ENCODE results near the gene LRRC74B.

LRRC74B gene

DNA sequence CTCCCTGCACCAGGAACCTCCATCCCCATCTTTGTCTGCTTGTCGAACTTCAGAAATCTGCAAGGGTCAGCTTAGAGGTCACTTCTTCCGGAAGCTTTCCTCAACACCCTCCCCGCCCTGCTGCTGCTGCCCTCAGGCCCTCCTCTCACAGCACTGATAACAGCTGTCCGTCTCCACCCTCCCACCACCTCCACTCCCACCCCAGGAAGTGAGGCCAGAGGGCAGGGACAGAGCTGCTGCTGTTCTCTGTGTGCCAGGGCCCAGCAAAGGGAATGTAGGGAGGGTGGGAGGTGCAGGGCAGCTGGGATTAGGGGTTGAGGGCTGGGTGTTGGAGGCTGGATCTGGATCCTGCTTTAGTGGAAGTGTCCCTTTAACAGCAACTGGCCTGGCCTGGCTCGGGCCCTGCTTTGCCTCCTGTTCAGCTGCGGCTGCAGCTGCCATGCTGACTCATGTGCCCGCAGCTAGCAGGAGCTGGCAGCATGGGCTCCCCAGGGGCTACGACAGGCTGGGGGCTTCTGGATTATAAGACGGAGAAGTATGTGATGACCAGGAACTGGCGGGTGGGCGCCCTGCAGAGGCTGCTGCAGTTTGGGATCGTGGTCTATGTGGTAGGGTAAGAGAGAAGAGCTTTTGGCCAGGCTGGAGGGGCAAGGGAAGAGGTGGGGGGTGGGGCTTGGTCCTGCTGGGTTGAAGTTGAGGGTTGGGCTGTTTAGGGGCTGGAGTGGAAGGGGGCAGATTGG is 30.9 kb upstream of the LRRC74B start, which contains the start of gene P2RX6:
Gene P2RX6 (plus strand): TSS at position 440 of the 740 bp plus-strand sequence. CDS start 10 bp downstream, at position 450.
- no peak for DNase-seq

DNA sequence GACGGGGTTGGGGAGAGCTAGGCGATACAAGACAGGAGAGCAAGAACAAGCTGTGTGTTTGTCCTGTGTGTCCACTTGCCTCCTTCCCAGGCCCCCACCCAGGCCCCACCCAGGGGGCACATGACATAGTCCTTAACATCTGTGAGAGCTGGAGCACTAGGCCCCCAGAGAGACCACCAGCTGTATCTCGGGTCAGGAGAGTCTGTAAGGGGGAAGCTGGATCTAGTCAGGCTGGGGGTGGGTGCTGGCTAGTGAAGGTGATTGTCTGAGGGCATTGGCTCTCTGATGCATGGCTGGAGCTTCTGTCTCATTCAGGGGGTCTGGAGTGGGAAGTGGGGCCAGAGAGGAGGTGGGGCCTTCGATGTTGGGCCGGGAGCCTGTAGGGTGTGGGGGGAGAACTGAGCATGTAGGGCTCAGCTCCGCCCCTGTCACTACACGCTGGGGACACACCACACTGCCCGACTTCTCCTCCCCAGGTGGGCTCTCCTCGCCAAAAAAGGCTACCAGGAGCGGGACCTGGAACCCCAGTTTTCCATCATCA is 30.2 kb upstream of the LRRC74B start:
- no peak for DNase-seq

DNA sequence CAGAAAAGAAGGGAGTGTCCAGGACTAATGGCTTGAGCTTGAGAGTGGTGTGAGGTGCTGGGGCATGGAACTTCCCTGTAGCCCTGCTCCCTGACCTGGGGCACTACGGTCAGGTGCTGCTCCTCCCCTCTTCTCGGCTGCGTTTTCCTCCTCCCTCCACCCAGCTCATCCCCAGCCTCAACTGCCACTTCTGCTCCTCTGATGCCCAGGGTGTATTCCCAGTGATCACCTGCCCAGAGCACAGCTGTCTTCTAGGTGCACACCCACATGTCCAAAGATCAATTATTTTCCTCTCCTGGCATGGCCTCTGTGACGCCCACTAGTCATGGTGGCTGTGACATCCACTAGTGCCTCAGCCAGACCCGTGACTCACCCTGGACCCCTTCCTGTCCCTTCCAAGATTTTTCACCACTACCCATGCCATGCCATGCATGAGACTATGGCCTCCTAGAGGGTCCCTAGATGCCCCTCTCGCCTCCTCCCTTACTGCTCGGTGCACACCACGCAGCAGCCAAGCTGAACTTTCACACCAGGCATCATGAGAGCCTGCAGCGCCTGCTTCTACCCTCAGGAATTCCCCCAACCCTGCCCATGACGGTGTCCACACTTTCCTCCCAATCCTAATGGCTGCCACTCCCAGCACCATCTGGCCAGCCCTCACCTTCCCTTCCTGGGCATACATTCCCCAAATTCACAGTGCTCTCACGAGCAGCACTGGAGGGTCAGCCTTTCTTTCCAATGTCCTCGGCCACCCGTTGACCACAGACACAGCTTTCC is 28.9 kb upstream of the LRRC74B start:
- DNase-seq, result no peak

DNA sequence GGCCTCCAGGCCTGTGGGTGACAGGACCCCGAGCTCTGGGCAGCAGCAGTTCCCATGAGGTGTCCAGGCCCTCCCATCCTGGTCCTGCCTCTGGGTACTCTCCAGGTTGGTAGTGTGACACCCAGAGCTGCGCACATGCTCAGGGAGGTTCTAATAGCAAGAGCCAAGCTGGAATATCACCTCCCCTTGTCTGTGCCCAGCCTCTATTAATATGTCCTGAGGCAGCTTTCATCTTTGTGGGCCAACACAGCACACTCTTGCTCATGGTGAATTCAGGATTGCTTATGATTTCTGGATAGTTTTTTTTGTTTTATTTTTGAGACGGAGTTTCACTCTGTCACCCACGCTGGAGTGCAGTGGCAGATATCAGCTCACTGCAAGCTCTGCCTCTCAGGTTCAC is 27.4 kb upstream of the LRRC74B start:
- DNase-seq, result no peak

DNA sequence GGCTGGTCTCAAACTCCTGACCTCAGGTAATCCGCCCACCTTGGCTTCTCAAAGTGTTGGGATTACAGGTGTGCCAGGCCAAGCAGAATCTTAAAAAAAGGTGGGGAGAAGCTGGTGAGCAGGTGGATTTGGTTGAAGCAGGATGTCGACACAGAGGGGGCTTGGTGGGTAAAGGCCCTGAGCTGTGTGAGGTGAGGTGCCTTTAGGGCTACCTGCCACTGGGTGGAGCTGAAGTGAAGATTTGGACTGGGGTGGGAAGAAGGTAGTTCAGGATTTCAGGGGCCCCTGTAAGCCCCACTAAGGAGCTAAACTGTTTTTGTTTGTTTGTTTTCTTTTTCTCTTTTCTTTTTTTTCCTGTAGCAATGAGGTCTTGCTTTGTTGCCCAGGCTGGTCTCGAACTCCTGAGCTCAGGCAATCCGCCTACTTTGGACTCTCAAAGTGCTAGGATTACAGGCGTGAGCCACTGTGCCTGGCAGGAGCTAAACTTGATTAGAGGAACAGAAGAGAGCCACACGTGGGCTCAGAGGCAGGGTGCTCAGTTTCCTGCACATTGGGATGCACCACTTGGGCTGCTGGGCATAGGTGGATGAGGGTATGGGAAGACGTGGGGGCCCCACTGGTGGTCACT is 24.8 kb upstream of the LRRC74B start:
- no peak for DNase-seq

DNA sequence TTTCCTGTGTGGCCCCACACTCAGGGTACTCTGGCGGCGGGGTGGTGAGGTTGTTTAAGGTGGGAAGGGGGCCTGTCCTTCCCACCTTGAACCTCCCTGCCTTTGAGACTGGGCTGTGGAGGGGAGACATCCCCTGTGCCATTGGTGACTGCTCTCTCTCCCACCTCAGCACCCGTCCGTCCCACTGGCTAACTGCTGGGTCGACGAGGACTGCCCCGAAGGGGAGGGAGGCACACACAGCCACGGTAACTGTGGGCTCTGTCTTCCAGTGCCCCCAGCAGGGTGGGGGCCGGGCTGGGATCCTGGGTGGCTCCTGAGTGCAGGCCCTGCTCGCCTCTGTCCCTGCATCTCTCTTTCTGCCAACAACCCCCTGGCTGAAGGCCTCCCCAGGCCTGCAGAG is 23.2 kb upstream of the LRRC74B start:
- no peak for DNase-seq

DNA sequence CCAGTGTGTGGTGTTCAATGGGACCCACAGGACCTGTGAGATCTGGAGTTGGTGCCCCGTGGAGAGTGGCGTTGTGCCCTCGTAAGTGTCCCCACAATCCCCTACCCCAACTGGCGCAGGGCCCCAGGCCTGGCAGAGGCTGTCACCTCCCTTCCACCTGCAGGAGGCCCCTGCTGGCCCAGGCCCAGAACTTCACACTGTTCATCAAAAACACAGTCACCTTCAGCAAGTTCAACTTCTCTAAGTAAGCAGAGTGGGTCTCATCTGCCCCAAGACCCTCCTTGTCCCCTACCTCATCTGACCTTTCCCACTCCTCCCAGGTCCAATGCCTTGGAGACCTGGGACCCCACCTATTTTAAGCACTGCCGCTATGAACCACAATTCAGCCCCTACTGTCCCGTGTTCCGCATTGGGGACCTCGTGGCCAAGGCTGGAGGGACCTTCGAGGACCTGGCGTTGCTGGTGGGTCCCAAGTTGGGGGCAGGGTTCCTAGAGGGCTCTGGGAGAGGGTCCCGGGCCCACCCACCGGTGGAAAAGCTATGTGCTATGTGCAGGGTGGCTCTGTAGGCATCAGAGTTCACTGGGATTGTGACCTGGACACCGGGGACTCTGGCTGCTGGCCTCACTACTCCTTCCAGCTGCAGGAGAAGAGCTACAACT is 22.7 kb upstream of the LRRC74B start:
- no peak for DNase-seq

DNA sequence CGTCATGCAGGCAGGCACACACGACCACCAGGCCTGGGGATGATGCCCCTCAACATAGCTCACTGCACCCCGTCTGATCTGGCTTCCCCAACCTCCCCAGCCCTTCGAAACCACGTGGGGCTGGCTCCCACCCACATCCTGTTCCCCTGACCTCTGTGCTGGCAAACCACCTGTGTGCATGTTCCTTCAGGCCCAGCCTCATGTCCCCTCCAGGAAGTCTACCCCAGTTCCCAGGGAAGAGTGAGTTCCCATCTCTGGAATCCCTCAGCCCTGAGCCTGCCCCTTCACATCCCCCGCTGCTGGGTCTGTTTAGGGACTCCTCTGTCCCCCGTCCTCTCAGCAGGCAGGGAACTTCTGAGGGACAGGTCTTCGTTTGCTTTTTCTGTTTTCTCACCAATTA is 20.5 kb upstream of the LRRC74B start:
- no peak for DNase-seq

DNA sequence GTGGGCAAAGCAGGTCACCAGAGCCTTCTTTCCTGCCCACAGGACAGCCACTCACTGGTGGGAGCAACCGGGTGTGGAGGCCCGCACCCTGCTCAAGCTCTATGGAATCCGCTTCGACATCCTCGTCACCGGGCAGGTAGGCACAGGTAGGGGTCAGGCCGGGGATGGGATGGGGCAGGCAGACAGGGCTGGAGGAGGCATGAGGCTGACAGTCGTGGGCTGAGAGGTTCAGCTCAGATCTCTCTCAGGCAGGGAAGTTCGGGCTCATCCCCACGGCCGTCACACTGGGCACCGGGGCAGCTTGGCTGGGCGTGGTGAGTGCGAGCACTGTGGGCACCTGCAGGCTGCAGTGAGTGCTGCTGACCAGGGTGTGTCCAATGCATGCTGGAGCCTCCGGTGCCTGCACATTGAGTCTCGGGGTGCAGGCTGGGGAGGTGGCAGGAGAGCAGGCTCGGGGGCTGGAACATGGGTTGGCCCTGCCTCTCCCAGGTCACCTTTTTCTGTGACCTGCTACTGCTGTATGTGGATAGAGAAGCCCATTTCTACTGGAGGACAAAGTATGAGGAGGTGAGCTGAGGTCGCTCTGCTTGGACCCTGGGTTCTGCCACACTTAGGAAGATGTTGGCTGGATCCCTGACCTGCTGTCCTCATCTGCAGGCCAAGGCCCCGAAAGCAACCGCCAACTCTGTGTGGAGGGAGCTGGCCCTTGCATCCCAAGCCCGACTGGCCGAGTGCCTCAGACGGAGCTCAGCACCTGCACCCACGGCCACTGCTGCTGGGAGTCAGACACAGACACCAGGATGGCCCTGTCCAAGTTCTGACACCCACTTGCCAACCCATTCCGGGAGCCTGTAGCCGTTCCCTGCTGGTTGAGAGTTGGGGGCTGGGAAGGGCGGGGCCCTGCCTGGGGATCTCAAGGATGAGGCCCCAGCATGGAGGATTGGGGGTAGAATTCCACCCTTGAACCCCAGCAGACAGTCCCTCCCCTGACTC is 19.7 kb upstream of the LRRC74B start:
- DNase-seq, result no peak

DNA sequence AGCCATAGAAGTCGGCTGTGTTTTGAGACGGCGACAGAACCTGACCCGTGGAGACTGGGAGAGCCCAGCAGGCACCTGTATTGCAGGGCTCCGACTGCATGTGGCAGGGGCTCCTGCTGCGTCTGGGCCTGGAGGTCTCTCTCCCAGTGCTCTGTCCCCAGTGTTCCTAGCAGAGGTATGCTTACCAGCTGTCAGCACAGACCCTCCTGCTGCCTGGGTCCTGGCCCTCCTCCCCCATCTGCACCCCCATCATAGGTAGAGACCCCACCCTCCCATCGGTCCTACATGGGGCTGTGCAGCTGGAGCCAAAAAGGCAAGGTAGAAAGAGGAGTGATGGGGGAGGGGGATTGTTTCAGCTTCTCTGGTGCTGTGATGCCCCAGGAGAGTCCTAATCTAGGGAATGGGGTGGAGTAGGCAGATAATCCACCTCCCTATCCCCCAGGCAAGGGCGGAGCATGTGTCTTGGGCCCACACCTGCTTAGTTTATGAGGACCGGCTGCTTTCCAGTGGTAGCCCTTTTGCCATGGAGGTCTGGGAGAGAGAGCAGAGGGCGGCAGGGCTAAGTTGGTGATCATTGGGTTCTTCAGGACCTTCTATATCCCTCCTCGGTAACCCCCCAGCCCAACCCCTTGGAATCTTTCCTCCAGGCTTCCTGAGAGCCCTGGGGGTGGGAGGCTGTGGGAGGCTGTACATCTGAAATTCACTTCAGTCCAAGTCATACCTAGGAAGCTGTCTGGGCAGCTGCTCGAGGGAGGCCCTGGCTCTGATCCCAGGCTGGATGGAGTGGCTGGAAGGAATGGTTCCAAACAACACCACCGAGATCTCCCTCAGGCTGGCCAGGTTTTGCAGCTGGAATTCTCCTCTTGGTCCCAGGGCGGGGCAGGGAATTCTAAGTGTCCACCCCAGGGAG is 18.7 kb upstream of the LRRC74B start:
- DNase-seq, result peak; percentile 27

DNA sequence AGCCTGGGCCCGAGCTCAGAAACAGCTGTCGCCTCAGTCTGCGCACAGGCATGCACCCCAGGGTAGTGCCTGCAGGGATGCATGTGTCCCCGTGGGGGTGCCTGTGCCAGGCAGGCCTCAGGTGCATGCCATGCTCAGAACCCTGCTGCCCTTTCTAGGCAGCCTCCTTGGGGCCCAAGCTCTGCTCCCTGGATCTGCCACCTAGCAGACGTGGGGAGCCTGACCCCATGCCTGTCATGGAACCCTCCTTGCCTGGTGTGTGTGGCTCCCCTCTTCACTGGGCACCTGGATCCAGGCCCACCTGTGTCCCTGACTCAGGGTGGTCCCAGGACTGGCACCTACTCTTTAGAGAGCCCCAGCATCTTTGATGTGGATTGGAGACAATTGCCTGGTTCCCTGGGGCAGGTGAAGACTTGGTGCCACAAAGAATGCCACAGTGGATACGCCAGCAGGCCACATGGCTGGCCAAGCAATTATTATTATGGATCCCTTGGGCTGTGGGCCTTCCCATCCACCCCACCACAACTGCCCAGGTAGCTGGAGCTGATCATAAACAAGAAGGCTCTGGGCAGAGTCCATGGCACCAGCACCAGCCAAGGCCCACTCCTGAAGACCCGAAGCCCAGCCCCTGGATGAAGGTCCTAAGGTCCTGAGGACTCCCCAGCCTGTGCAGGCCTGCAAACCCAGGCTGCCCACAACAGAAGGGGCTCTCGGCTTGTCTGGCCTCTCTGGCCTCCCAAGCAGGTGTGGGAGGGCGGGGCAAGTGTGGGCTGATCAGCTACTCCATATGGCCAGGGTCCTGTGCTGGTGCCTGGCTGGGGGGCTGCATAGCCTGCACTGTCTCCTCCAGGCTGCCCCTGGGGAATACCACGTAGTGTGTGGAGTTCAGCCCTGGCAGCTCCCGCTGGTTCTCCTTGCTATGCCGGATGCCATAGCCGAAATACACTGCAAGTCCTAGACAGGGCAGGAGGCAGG is 17.2 kb upstream of the LRRC74B start:
- no peak for DNase-seq

DNA sequence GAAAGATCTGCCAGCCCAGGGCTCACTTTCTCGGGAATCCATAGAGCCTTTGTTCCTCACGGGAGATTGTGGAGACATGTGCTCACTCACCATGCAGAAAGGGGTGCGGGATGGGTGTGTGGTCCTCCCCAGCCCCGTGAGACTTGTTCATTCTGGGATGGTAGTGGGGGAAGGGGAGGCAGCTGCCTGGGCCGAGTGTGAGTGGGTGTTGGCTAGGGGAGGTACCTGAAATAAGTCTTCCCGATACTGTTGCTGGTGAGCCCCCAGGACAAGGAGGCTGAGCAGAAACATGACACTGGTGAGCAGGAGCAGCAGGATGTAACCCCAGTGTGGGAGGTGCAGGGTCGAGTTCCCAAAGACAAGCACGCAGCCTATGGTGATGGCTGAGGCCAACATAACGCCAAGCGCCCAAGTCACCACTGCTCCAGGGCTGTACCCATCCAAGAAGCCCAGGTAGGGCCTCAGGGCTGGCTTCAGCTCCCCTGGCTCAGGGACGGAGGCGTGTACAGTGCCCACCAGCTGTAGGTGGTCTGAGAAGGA is 16.2 kb upstream of the LRRC74B start:
- DNase-seq, result no peak

DNA sequence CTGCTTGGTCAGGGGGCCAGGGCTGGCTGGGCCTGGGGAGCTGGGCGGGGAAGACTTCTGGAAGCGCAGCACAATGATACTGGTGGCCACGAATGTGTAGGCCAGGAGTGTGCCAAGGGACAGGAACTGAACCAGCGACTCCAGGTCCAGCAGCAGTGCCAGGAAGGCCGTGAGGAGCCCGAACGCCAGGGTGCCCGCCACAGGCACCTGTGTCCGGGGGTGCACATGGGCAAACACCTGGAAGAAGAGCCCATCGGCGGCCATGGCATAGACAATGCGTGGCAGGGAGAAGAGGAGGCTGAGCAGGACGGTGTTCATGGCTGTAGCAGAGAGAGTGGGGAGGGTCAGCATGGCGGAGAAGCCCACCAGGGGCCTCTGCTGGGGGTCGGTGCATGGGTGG is 15.7 kb upstream of the LRRC74B start:
- no peak for DNase-seq

DNA sequence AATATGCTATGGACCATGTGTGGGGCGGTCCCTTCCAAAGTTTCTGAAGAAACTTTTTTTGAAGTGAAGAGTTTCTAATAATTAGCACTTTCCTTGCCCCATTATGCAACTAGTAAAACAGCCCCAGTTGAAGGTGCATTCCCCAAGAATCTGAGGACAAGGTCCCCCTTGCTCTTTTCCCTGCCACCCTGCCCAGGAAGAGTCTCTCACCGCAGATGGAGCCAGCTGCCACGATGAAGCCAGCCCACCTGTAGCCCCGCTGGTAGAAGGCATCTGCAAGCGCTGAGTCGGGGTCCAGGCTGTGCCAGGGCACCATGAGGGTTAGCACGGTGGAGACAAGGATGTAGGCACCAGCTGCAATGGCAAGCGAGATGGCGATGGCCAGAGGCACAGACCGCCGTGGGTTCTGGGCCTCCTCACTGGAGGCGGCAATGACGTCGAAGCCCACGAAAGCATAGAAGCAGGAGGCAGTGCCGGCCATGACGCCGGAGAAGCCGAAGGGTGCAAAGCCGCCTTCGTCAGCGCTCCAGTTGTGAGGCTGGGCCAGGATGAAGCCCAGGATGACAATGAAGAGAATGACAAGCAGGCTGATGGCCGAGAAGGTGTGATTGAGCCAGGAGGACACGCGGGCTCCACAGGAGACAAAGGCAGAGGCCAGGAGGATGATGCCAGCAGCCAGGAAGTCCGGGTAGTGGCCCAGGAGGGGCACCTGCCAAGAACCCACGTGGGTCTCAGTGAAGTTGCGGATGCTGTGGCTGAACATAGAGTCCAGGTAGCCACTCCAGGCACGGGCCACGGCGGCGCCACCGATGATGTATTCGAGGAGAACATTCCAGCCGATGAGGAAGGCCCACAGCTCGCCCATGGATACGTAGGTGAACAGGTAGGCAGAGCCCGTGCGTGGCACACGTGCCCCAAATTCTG is 14.9 kb upstream of the LRRC74B start:
- DNase-seq, result no peak

DNA sequence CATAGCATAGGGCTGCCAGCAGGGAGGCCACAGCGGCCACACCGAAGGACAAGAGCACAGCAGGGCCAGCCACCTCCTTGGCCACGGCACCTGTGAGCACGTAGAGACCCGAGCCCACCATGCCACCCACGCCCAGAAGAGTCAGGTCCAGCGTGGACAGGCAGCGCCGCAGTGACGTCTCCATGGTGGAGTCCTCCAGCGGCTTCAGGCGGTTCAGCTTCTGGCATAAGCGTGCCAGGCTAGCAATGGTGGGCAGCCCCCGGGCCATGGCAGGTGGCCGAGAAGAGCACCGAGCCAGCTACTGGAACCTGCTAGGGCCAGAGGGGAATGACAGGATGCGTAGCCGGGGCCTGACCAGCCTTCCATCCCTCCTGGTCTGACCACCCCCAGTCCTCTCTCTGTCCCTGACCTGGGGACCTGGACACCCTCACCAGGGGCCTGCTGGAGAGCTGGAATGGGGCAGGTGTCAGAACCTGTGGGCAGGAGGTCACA is 14.2 kb upstream of the LRRC74B start:
- DNase-seq, result no peak

DNA sequence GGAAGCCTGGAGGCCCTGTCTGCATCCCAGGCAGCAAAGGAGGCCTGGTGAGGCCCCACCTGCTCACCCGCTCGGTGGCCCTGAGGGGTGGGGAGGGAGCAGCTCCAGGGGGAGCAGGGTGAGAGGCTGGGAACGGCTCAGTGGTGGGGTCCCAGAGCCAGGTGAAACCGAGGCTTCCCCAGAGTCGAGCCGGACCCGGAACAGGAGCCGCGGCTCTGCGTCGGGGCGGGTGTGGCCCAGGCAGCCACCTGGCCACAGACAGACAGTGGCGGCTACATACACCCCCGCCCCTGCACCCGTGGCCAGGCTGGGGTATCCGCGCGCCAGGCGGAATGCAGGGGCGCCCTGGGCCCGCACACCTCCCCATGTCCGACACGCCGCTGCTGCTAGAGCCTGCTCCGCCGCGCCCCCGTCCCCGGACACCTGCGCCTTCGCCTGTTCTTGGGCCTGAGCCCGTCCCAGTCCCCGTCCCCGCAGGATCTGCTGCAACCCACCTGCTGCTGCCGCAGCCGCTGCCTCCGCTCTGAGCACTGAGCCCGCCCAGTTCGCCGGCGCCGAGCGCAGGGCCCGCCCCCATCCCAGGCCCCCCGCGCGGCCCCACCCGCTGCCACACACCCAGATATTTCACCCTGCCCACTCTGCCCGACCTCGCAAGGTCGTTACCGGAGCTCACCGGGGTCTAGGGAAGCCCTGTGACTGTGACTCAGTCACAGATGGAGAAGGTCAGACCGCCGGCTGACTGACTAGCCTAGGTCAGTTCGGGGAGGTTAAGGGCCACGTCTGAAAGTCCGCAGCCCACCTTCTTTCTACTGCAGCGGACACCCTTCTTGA is 13.5 kb upstream of the LRRC74B start, which contains the start of gene SLC7A4:
Gene SLC7A4 (minus strand): TSS at position 525 of the 831 bp plus-strand sequence. CDS start 749 bp downstream, outside the sequence.
- no peak for DNase-seq
